Activated CD4-positive, alpha-beta T cell treated with anti-CD3 and anti-CD28 coated beads for 24 hours (primary cell): ENCODE measurements around the gene PLP1.
"Not testable (repeated sequence)": the region's sequence is repeated elsewhere in the genome, so short reads cannot be mapped to it uniquely, and the experiment has no call there.

Source experiments
- DNase-seq, 2 donors: peaks; one replicate each; pipeline ENCODE4 v3.0.0-alpha.2; 2020; ENCODE audit warnings: low read depth in 2 of 2

Gene PLP1

GRCh38 chrX:103776546-103776945 lies at the start of gene PLP1:
TSS of gene PLP1 (plus strand) at chrX:103776840. CDS start at chrX:103776996, 156 bp downstream.
- DNase-seq, result no peak

GRCh38 chrX:103727115-103727514 lies 49.5 kb upstream of the PLP1 start:
- DNase-seq, result no peak

GRCh38 chrX:103729015-103729414 lies 47.6 kb upstream of the PLP1 start:
- DNase-seq, result no peak

- no peak for DNase-seq
Measured at GRCh38 chrX:103730147-103730795, 46.4 kb upstream of the PLP1 start.

GRCh38 chrX:103730796-103731493 lies 45.7 kb upstream of the PLP1 start:
- no peak for DNase-seq

- no peak for DNase-seq
Measured at GRCh38 chrX:103733017-103733416, 43.6 kb upstream of the PLP1 start.

- no peak for DNase-seq
Measured at GRCh38 chrX:103734125-103734760, 42.4 kb upstream of the PLP1 start.

GRCh38 chrX:103737696-103738095 lies 38.9 kb upstream of the PLP1 start:
- DNase-seq, result no peak

GRCh38 chrX:103739421-103739820 lies 37.2 kb upstream of the PLP1 start:
- DNase-seq, result no peak

- no peak for DNase-seq
Measured at GRCh38 chrX:103741879-103742278, 34.8 kb upstream of the PLP1 start.

GRCh38 chrX:103742339-103742738 lies 34.3 kb upstream of the PLP1 start:
- no peak for DNase-seq

GRCh38 chrX:103747163-103747562 lies 29.5 kb upstream of the PLP1 start:
- no peak for DNase-seq

- no peak for DNase-seq
Measured at GRCh38 chrX:103754401-103754800, 22.2 kb upstream of the PLP1 start.

GRCh38 chrX:103756736-103757135 lies 19.9 kb upstream of the PLP1 start:
- no peak for DNase-seq

GRCh38 chrX:103758555-103758954 lies 18.1 kb upstream of the PLP1 start:
- DNase-seq, result no peak

- not testable (repeated sequence) for DNase-seq
Measured at GRCh38 chrX:103763541-103763940, 13.1 kb upstream of the PLP1 start.

- not testable (repeated sequence) for DNase-seq
Measured at GRCh38 chrX:103766813-103767555, 9.7 kb upstream of the PLP1 start.

- no peak for DNase-seq
Measured at GRCh38 chrX:103773445-103773844, 3.2 kb upstream of the PLP1 start.

GRCh38 chrX:103774070-103774642 lies 2.5 kb upstream of the PLP1 start:
- DNase-seq, result no peak

- no peak for DNase-seq
Measured at GRCh38 chrX:103779141-103779789, 2.6 kb downstream of the PLP1 start.

- no peak for DNase-seq
Measured at GRCh38 chrX:103780336-103781061, 3.9 kb downstream of the PLP1 start.
